Activated CD8-positive, alpha-beta memory T cell treated with anti-CD3 and anti-CD28 coated beads, Interleukin-2, amount 50 U/mL, for 48 hours (primary cell): ENCODE measurements around the gene HINT2.
A peak's percentile ranks its signal among the peaks of the same experiment; 100 is the strongest.

ENCODE experiments used
- DNase-seq: peaks from one replicate; pipeline ENCODE4 v3.0.0-alpha.2; 2020

HINT2 gene

DNA sequence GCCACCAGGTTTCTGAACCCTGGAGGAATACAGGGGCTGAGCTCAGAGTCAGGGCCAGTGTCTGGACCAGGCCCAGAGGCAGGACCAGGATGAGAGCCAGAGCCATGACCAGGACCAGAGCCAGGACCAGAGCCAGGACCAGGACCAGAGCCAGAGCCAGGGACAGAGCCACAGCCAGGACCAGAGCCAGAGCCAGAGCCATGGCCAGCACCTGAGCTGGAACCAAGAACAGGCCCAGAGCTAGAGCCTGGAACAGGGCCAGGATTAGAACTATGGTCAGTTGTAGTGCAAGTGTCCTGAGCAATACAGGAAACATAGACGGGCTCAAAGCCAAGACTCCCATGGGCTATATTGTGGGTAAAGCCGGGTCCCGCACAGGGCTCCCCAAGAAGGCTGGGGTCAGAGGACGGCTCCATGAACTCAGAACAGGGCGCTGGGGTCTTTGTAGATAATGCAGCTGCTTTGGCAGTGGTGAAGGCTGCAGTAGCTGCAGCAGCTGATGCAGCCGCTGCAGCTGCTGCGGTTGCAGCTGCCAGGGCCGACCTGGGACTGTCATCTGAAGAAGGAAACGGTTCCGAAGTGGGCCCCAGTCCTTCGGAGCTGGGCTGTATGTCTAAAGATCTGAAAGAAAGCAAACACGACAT lies 3.3 kb downstream of the HINT2 start:
- DNase-seq, result no peak

DNA sequence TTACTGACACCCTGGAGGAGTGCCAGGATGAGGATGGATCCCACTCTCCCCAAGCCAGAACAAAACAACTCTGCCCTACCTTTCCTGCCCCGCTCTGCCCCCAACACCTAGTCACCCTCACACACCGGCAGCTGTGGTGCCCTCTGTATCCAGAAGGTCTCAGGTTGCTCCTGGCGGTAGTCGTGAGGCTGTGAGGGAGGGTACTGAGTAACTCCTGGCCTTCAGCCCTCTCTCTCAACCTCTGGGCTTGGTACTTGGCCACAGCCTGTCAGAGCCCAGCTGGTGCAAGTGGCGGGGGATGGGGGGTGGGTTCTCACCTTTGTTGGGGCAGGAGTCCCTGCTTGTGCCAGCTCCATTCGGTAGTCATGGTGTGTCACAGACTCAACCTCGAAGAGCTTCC lies 4.7 kb downstream of the HINT2 start:
- DNase-seq, result no peak

DNA sequence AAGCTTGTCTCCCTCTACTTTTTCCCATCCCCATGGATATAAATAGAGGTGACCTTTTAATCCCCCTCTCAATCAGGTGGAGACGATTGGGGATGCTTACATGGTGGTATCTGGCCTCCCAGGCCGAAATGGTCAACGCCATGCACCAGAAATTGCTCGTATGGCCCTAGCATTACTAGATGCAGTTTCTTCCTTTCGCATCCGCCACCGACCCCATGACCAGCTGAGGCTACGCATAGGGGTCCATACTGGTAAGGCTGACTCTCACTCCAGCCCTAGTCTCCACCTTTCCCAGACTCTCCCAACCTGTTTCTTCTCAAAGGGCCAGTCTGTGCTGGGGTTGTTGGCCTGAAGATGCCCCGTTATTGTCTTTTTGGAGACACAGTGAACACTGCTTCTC lies 6.4 kb downstream of the HINT2 start:
- no peak for DNase-seq

DNA sequence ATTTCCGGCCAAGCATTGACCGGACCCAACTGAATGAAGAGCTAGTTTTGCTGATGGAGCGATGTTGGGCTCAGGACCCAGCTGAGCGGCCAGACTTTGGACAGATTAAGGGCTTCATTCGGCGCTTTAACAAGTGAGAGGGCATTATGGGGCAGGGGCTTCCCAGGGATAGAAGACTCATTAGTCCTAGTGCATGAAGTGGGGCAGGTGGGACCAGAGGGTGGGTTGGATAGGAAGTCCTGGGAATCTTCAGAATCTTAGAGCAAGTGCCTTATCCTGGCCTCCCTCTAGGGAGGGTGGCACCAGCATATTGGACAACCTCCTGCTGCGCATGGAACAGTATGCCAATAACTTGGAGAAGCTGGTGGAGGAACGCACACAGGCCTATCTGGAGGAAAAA lies 8.7 kb downstream of the HINT2 start:
- DNase-seq, result no peak

DNA sequence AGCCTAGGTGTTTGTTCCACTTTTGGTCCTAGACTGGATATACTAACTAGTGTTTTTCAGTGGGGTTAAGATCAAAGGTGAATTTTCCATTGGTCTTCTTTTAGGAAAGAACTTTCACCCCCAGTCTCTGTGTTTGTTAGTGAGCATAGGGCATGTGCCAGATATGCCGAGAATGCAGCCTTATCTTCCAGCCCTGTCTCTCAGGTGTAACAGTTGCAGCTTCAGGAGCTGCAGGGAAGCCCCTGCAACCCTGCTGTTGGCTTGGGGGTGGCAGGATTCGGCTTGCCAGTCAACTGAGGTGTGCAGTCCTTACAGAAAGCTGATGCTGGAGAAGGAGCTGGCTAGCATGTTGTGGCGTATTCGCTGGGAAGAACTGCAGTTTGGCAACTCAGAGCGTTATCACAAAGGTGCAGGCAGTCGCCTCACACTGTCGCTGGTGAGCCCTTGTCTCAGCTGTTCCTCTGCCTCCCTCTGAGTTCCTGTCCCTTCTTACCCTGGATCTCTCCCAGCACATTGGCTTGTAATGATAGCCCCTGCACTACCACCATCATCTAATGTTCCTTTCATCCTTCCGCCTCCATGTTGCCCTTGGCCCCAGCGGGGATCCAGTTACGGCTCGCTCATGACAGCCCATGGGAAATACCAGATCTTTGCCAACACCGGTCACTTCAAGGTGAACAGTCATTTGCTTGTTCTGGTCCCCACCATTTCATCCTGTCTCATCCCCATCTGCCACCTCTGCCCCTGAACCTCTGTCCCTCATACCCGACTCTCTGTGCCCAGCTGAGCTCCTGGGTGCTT lies 13.3 kb downstream of the HINT2 start:
- no peak for DNase-seq

DNA sequence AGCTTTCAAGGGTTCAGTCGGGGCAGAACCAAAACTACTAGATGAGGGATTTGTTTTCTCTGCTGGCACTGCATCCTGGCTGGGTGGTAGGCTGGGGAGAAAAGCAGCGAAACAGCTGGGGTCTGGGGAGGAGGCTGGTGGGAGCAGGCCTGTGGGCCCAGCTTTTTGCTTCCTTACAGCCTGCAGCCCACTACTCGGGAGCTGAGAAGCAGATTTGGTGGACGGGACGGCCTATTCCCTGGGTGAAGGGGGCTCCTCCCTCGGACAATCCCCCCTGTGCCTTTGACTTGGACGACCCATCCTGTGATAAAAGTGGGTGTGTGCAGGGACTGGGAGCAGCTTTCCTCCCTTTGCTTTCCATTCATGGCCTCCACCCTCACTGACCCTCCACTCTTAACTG lies 14.3 kb downstream of the HINT2 start:
- no peak for DNase-seq

DNA sequence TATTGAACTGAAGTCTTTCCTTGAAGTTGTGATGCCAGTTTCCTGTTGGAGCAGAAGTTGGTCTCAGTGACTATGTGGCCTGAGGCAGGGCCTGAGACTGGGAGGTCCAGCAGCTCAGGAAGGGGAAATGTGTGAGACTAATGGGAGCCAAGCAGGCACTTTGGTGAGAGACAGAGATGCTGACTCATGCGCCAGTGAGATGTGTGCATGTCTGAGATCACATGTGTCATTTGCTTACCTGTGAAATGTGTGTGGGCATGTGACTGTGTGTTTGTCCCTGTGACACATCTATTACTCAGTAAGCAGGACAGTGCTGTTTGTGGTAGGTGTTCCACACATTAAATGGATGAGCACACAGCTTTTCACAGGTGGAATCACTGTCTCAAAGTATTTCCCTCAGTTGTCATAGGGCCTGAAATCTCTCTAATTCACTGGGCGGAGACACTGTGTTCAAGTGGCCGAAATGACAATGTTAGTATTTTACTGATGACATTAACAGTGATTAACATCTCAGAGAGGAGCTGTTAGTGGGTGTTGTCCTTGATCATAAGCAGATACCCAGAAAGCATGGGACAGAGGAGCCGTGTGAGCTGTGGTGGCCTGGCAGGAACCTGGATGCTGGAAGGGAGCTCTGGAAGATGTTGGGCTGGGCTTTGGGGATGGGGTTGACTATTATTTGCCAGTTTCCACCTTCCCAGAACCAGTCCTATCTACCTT lies 16.0 kb downstream of the HINT2 start:
- no peak for DNase-seq

DNA sequence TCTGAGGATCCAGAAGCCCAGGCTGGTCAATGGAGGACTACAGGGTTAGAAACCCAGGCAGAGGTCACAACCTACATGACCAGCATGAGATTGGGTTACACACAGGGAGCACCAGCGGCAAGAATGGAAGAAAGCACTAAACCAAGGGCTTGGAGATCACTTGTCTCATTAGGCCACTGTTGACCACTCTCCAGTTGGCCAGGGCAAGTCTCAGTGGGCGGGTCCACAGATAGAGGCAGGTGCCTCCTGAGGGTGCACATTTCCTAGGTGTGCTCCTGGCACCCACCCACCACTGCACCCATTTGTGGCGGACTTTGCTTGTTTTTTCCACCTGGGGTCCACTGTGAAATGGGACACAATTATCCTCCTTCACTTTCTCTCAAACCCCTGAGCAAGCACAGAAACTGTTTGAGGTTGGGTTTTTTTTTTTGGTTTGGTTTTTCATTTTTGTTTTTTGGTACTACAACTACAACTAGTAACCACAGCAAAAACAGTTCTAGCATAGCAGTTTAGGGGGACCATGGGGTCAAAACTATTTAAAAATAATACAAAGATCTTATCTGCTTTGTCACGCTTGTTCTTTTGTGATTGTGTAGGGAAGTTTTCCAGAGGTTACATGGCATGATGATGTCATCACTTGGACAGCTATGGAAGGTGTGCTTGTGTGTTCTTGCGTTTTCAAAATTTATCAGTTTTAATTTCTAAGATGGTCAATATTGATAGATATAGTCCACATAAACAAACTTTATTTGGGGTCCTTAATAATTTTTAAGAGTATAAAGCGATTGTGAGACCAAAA lies 17.3 kb downstream of the HINT2 start:
- no peak for DNase-seq

DNA sequence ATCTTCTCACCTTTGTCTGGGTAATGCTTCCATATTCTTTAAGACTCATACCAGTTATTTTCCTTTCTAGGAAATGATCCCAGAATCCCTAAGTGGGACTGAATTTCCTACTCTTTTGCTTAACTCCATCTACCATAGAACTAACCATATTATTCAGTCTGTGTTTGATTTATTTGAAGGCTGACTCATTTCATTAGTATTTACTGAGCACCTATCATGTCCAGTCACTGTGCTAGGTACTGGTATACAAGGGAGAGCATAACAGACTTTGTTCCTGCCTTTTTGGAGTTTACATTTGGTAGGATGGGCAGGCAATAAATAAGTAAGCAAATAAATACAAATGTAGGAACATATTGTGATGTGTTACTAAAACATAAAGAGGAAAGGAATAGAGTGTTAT lies 19.1 kb downstream of the HINT2 start:
- no peak for DNase-seq

DNA sequence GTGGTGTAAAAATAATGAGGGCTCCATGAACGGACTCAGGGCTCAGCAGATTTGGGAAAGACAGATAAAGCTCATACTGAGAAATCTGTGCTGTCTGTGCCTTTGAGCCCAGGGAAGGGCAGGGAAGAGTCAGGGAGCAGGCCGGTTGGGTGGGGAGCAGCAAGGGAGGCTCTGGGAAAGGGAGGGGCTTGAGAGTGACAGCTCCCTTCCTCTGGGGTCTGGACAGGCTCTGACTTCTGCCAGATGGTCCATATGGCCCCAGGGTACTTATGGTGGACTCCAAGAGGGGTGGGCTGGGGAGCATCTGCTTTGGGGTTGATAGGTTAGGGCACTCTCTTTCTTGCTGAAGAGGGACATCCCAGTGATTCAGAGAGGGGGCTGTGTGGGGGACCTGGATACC lies 21.4 kb downstream of the HINT2 start:
- DNase-seq, result no peak

DNA sequence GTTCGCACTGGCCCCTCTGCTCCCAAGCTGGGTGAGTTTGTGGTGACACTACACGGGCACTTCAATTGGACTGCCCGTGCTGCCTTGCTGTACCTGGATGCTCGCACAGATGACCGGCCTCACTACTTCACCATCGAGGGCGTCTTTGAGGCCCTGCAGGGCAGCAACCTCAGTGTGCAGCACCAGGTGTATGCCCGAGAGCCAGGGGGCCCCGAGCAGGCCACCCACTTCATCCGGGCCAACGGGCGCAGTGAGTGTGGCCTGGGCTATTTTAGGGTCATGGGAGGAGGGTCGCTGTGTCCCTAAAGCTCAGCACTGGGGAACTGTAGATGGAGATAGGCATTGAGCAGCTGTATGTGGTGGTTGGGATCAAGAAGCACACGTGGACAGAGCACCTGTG lies 22.0 kb downstream of the HINT2 start:
- DNase-seq, result no peak

DNA sequence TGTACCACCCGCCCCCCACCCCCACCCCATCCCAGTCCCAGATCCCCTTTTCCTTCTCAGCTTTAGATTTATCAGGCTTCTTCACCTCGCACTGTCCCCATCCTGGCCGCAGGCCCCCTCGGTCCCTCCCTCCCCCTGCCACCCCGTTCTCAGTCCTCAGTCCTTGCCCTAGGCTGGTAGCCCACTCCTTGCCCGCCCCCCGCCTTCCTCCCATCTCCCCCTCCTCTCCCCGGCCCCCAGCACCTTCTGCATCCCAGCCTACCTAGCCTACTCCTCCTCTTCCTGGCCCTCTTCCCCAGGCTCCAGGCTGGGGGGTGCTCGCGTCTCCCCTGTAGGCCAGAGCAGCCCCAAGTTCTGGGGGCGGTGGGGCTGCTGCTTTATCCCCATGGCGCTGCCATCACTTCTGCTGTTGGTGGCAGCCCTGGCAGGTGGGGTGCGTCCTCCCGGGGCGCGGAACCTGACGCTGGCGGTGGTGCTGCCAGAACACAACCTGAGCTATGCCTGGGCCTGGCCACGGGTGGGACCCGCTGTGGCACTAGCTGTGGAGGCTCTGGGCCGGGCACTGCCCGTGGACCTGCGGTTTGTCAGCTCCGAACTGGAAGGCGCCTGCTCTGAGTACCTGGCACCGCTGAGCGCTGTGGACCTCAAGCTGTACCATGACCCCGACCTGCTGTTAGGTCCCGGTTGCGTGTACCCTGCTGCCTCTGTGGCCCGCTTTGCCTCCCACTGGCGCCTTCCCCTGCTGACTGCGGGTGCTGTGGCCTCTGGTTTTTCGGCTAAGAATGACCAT lies 22.6 kb downstream of the HINT2 start:
- DNase-seq, result no peak

DNA sequence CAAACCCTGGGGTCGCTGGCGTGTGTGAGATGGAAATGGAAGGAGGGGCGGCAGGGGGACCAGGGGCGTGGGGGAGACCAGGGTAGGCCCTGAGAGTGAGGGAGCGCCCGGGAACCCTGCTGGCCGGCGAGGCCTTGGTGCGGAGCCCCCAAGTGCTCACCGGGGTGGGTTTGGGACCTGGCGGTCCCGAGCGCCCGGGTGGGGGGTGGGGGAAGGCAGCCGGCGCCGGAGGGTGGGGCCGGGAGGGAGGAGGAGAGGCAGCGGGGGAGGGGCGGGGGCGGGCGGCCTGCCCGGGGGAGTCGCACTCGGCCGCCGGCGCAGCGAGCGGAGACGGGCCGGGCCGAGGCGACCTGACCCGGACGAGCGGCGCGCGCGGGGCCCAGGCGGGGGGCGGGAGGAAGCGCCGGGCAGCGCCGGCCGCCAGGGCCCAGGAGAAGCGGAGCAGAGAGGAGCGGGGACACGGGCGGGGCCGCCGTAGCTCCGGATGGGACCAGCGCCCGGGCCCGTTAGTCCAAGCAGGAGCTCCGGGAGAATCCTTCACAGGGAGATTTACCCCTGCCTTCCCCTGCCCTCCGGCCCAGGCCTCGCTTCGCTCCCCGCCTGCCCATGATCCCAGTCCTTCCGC lies 23.4 kb downstream of the HINT2 start, which contains the start of gene NPR2:
Gene NPR2 (plus strand): TSS at position 295 of the 625 bp plus-strand sequence. CDS start 818 bp downstream, outside the sequence.
- DNase-seq, result no peak

DNA sequence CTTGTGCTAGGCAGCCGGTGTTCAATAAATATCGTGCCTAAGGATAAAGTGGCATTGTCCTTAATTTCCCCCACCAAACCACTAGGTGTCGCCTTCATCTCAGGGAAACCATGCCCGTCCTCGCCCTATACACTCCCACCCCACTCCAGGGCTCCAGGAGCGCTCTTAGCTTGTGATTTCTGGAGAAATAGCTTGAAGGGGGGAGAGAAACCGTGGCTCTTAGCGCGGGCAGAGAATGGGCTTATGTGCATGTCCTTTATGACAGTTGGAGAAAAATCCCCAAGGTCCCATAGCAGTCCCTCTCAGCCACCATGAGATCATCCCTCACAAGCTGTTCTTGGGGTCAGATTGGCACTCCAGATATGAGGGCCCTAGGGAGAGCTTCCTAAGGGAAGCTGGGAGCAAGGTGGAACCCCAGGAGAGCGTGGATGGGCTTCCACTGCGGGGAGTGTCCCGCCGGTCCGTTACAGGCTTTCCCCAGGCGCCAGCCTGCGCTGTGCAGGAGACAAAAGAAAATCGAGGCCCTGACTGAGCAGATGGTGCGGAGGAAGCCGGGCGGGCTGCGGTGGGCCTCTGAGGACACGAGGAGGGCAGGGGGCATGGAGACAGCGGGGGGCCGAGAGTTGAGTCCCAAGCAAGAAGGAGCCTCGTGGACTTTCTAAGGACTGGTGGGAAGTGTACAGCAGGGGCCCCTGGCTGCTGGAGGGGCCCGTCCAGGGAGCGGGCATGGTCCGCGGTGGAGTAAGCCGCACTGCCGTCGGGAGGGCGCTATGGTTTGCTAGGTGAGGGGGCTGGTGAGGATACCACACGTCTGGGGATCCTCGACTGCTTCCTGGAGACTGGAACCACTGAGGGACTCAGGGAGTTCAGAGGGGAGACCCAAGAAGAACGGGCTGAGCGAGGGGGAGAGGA lies 24.2 kb downstream of the HINT2 start:
- peak; percentile 67 for DNase-seq

DNA sequence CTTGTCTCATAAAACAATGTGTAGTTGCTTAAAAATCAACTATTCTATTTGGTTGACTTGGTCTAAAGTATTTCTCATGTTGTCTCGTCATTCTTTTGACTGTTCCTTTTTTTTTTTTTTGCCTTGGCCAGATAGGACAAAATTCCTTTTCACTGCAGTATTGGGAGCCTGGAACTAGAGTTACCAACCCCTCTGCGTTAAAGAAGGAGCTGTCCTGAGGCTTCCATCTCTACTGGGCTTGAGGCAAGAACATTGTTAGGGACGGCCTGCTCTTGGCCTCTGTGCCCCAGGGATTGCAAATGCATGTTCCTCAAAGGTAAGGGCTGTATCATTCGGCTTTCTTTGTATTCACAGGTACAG lies 24.8 kb downstream of the HINT2 start:
- no peak for DNase-seq

DNA sequence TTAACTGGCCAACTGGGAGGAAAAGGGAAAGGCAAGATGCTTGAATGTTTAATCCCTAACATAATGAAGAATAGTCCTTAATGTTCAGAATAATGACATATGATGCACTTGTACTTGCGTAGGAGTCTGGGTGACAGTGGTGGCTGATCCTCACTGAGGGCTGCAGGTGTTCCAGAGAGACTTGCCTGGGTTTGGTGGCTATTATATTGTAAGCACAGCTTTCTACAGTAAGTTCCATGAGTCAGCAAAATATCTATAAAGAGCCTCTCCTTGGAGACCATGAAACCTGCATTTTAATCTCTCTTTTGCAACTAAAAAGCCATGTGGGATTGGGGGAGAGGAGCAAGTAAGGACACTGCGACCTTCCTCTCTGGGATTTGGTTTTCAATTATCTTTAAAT lies 25.3 kb downstream of the HINT2 start:
- no peak for DNase-seq

DNA sequence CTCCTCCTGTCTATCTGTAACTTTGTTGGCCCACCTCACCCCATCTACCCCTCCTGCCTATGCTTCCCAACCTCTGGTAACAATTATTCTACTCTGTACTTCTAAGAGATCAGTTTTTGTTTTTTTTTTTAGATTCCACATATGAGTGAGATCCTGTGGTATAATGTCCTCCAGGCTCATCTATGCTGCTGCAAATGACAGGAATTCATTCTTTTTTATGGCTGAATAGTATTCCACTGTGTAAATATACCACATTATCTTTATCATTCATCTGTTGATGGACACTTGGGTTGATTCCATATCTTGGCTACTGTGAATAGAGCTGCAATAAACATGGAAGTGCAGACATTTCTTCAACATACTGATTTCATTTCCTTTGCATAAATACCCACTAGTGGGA lies 31.4 kb downstream of the HINT2 start:
- DNase-seq, result no peak

DNA sequence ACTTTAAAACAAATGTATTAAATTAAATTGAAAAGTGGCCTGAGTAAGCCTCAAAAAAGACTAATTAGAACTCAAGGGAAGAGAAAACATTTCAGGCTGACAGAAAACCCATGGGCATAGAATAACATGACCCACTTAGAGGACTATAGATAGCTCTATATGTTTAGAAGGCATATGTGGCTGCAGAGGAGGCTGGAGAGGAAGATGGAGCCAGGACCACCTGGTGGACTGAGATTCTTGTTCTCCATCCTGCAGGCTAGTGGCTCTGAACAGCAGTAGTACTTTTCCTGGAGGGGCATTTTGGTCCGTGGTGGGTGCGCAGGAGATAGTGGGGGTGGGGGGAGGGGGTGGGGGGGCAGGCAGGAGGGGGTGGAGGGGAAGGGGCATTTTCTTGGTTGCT lies 33.8 kb downstream of the HINT2 start:
- no peak for DNase-seq

DNA sequence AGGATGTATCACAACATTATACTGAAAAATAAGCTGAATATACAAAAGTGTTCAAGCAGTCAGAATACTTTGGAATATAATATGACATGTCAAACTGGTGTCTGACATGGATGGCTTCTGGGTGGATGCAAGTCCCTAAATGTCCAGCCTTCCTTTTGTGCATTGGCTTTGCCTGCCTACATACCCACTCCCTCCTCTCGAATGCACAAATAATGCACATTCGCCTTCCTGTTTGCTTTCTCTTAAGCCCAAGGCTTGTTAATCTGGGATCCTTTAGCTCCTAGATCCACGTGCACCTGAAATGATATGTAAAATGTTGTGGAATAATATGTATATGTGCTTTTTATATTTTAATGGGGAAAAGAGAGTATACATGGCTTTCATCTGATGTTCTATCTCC lies 36.3 kb downstream of the HINT2 start:
- DNase-seq, result no peak

DNA sequence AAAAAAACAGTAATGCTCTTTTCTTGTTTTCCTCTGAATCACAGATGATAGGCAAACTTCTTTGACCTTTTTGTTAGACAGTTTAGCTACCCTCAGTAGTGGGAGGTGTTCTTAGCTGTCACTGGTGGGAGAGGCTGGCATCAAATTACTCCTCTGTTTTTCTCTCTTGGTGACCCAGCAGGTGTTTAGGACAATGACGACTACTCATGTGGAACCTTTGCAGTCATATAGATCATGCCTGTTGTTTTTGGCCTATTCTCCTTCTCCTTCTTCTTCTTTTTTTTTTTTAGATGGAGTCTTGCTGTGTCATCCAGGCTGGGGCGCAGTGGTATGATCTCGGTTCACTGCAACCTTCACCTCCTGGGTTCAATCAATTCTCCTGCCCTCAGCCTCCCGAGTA lies 38.8 kb downstream of the HINT2 start:
- DNase-seq, result no peak
